Ramos (cell line): Measurements from ENCODE around the gene ISLR.

Source experiments
- in situ Hi-C: fragments of 300-500 bp; cut with MboI; formaldehyde crosslinking; loops from one replicate; pipeline ENCODE4 v1.14.3; 2022; ENCODE audit warnings: low sequenced_read_pairs; ENCODE audit not compliant: unreplicated experiment

The ISLR gene

GRCh38 chr15:74208901-74209559 is 35.5 kb downstream of the ISLR start:
- in situ Hi-C loops: no loop called here

GRCh38 chr15:74209560-74209958 is 36.0 kb downstream of the ISLR start:
- in situ Hi-C loops: no loop called here

GRCh38 chr15:74209997-74210671 is 36.6 kb downstream of the ISLR start:
- in situ Hi-C loops: no loop called here

- in situ Hi-C loops: no loop called here
These were observed 37.2 kb downstream of the ISLR start for GRCh38 chr15:74210729-74211128.

GRCh38 chr15:74211656-74212055 is 38.1 kb downstream of the ISLR start:
- in situ Hi-C loops: no loop called here

- in situ Hi-C loops: no loop called here
These were observed 39.0 kb downstream of the ISLR start for GRCh38 chr15:74212494-74212893.

GRCh38 chr15:74213858-74214284 is 40.4 kb downstream of the ISLR start:
- in situ Hi-C loops: no loop called here

GRCh38 chr15:74214324-74215021 is 41.0 kb downstream of the ISLR start:
- in situ Hi-C loops: no loop called here

- in situ Hi-C loops: no loop called here
These were observed 42.4 kb downstream of the ISLR start for GRCh38 chr15:74215958-74216357.

- in situ Hi-C loops: no loop called here
These were observed 43.4 kb downstream of the ISLR start for GRCh38 chr15:74216949-74217348.

GRCh38 chr15:74217907-74218885 is 44.7 kb downstream of the ISLR start:
- in situ Hi-C loops: no loop called here

GRCh38 chr15:74220475-74221248 is 47.2 kb downstream of the ISLR start:
- in situ Hi-C loops: no loop called here

GRCh38 chr15:74221399-74222239 is 48.1 kb downstream of the ISLR start:
- in situ Hi-C loops: no loop called here

- in situ Hi-C loops: no loop called here
These were observed 49.0 kb downstream of the ISLR start for GRCh38 chr15:74222240-74223119.

- in situ Hi-C loops: no loop called here
These were observed 52.4 kb downstream of the ISLR start for GRCh38 chr15:74225928-74226327.
